GM19455 (cell line): Measurements from ENCODE around the gene WDR76.

ENCODE experiments used
- ATAC-seq: cut with Tn5 transposase; IDR thresholded peaks from one replicate; pipeline ENCODE4 v1.9.1; 2021; ENCODE audit not compliant: unreplicated experiment

The WDR76 gene

GRCh38 chr15:43912208-43912607 lies 85.4 kb downstream of the WDR76 start:
- no peak for ATAC-seq

- ATAC-seq: no peak
Measured at GRCh38 chr15:43913026-43913780, 86.4 kb downstream of the WDR76 start.

- no peak for ATAC-seq
Measured at GRCh38 chr15:43913941-43914340, 87.1 kb downstream of the WDR76 start.

- no peak for ATAC-seq
Measured at GRCh38 chr15:43915631-43916325, 89.0 kb downstream of the WDR76 start.

GRCh38 chr15:43916326-43916660 lies 89.5 kb downstream of the WDR76 start:
- ATAC-seq: no peak
